Activated T-cell treated with anti-CD3 and anti-CD28 coated beads, Interleukin-2, amount 50 U/mL, for 48 hours (primary cell): ENCODE data around the gene CLIC4.
"Not testable (repeated sequence)": the region's sequence is repeated elsewhere in the genome, so short reads cannot be mapped to it uniquely, and the experiment has no call there.

Experiments
- DNase-seq, 2 experiments: peaks; one replicate each; pipeline ENCODE4 v3.0.0-alpha.2; 2020

Gene CLIC4

DNA sequence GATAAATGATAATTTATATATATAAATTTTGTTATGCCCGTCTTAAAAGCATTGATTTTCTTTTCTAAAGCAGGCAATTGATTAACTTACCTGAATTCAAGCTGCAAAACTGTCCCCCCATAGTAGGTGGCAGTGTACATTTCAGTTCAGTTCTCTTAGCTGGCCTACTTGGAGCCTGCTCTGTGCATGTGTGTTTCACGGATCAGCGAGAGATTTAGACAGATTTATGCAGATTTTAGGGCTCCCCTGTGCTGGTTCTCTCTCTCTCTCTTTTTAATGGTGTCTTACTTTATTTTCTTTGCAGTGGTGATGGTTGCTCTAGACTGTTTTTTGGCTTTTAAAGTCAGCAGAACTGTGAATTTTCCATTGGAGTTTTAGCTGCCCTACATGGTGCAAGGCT, 30.7 kb downstream of the CLIC4 start:
- no peak for DNase-seq

DNA sequence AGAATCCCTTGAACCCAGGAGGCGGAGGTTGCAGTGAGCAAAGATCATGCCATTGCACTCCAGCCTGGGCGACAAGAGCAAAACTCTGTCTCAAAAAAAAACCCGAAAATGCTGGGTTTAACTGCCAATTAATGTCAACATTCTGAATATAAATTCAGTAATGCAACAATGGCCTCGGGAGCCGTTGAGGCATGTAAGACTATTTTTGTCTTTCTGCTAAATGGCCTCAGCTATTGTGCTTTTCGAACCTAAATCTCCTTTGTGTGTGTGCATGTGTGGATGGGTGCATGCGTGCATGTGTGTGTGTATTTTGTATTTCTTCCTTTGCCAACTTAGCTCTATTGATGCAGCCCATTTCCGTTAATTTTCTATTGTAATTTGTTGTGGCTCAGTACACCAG, 31.6 kb downstream of the CLIC4 start:
- DNase-seq, result no peak

DNA sequence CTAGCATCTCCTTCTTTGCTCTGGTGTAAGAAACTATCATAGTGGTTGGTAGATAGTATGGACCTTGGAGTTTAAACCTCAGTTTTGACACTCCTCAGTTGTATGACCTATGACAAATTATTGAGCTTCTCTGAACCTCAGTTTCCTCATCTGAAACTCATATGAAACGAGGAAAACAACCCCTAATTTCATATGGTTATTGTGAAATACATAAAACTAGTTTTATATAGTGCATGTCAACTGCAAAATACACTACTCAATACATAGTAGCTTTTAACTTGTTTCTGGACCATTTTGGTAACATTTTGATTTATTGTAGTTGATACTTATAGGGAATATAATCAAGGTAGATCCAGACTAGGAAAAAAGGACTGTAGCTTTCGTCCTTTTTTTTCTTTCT, 32.9 kb downstream of the CLIC4 start:
- no peak for DNase-seq

DNA sequence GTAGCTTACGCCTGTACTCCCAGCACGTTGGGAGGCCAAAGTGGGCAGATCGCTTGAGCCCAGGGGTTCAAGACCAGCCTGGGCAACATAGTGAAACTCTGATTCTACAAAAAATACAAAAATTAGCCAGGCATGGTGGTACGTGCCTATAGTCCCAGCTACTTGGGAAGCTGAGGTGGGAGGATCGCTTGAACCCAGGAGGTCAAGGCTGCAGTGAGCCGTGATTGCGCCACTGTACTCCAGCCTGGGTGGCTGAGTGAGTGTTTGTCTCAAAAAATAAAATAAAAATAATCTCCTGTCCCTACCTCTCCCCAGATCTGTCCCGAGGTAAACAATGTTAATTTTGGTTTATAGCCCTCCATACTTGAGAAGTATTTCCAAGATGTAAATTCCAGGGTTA, 34.0 kb downstream of the CLIC4 start:
- DNase-seq, result not testable (repeated sequence)

DNA sequence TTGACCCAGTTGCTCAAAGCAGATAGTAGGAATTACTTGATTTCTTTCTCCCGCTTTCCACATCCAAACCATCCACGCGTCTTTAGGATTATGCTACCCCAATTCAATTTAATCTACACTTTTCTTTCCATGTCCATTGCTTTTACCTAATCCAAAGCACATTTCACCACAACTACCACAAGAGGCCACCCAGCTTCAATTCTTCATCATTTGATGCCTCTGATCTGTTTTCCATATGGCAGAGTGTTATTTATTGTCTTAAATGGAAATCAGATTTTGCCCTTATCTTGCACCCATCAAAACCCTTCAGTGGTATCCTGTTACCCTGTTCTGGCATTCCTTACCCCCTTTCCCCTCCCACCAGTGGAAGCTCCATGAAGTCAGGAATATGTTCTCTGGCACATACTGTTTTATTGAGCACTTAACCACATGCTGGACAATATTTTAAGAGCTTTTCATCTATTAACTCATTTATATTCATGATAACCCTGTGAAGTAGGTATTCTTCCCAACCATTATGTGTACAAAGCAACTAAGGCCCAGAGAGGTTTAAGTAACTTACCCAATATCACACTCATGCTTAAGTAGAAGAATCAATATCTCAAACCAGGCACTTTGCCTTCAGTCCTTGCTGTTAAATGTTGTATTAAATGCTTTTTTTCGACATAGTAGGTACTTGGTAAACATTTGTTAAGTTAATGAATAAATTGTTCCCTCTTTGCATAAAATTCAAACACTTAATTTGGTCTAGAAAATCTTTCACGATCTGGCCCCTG, 34.6 kb downstream of the CLIC4 start:
- DNase-seq, result no peak

DNA sequence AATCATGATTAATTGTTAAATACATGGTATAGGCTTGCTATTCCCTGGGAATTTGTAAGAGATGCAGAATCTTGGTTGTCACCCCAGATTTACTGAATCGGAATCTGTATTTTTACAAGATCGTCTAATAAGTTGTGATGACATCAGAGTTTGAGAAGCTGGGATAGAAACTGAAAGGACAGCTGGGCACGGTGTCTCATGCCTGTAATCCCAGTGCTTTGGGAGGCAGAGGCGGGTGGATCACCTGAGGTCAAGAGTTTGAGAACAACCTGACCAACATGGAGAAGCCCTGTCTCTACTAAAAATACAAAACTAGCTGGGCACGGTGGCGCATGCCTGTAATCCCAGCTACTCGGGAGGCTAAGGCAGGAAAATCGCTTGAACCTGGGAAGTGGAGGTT, 35.4 kb downstream of the CLIC4 start:
- not testable (repeated sequence) for DNase-seq

DNA sequence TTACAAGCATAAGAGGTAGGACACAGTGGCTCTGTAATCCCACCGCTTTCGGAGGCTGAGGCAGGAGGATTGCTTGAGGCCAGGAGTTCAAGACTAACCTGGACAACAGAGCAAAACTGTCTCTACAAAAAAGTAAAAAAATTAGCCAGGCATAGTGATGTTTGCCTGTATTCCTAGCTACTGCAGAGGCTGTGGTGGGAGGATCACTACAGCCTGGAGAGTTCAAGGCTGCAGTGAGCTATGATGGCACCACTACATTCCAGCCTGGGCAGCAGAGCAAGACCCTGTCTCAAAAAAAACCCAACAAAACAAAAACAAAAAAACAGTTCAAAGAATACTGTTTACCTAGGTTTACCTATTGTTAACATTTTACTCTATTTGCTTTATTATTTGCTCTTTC, 37.4 kb downstream of the CLIC4 start:
- no peak for DNase-seq

DNA sequence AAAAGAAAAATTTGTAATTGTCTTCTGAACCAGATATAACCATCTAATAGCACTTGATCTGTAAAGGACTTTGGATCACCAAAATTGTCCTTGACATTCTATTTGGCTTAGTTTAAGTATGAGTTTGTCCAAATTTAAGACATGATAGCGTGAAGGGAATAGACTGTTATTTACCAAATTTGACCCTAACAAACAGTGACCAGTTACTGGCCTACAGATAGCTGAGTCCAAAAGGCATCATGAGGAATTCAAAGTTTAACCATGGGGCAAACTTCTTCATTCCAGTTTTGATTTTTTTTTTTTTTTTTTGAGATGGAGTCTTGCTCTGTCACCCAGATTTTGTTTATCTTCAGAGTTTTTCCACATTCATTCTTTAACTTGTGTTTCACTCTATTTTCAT, 38.5 kb downstream of the CLIC4 start:
- no peak for DNase-seq

DNA sequence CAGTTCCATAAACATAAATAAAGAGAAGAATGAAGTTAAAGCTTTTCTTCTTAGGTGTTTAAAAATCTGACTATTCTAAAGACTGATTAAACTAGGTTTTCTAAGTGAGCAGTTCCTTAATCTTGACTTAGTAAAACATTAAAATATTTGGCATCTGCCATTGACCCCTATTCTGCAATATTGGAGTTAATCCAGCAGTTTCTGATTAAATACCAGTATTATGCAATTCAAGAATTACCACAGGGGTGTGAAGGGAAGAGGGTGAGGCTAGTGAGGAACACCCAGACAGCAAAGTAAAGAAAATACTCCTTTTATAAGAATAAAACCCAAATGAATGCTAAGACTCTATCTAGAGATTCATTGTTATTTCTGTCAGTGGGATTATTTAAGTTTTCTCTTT, 40.9 kb downstream of the CLIC4 start:
- no peak for DNase-seq

DNA sequence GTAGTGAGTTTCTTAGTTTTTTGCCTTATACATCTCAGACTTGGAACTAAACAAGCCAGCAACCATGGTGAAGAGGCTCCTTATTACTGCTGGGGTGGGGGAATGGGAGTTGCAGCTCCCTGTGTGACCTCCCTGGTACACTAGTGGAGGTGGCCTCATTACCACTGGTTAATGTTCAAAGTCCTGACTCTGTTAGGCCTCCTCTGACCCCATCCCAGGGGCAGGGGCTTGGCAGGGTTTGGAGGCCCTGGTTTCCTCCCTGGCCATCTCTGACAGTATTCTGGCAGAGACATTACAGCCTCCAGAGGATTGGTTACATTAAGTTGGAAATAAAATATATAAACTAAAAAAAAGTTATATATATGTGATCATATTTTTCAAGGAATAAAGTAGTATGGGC, 45.2 kb downstream of the CLIC4 start:
- DNase-seq, result no peak

DNA sequence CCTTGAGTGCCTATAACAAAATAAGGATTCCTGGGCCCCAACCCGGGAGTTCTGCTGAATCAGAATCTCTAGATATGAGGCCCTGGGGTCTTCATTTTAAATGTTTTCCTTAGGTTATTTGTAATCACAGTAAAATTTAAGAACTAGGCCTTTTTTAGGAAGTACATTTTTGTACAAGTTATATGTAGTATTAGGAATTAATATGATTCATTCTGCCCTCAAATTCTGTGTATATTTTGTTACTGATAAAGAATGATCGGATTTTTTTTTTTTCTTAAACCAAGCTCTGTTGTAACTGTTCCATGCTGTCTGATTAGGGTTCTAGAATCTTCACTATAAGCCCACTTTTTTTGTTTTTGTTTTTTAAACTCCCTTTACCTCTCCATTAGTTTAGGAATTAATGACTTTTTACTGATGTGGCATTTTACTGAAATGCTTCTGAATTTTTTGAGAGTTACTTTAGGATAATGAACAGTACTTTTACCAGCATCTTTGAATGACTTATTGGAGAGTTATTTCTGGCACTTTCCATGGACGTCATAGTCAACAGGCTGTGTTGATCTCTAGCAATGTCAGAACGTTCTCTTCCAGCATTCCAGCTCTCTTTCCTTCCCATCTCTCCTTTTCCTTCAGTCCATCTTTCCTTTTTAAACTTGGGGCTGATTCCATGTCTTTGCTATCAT, 48.3 kb downstream of the CLIC4 start:
- no peak for DNase-seq

DNA sequence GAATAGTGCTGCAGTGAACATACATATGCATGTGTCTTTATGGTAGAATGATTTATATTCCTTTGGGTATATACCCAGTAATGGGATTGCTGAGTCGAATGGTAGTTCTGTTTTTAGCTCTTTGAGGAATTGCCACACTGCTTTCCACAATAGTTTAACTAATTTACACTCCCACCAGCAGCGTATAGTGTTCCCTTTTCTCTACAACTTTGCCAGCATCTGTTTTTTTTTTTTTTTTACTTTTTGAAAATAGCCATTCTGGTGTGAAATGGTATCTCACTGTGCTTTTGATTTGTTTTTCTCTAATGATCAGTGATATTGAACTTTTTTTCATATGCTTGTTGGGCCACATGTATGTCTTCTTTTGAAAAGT, 48.9 kb downstream of the CLIC4 start:
- DNase-seq, result not testable (repeated sequence)

DNA sequence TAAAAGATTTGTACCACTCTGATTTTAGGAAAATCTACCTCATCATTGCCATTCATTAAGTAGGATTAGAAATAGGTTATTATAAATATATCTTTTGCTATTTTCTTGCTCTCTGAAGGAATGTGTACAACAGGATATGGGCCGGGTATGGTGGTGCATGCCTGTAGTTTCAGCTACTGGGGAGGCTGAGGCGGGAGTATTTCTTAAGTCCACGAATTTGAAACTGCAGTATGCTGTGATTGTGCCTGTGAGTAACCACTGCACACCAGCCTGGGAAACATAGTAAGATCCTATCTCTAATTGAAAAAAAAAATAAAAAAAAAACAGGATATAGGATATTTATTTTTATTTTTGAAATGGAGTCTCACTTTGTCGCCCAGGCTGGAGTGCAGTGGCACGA, 50.0 kb downstream of the CLIC4 start:
- no peak for DNase-seq

DNA sequence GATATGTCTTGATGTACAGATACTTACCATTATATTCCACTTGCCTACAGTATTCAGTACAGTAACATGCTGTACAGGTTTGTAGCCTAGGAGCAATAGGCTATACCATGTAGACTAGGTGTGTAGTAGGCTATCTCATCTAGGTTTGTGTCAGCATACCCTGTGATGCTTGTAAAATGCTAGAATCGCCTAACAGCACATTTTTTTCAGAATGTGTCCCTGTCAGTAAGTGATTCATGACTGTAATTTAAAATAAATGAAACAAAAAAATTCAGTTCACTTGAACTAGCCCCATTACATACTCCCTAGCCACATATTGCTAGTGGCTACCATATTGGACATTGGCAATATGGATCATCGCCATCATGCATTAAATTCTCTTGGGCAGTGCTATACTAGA, 51.3 kb downstream of the CLIC4 start:
- no peak for DNase-seq

DNA sequence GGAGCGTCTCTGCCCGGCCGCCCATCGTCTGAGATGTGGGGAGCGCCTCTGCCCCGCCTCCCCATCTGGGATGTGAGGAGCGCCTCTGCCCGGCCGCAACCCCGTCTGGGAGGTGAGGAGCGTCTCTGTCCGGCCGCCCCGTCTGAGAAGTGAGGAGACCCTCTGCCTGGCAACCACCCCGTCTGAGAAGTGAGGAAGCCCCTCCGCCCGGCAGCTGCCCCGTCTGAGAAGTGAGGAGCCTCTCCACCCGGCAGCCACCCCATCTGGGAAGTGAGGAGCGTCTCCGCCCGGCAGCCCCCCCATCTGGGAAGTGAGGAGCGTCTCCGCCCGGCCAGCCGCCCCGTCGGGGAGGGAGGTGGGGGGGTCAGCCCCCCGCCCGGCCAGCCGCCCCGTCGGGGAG, 54.0 kb downstream of the CLIC4 start:
- DNase-seq, result not testable (repeated sequence)

DNA sequence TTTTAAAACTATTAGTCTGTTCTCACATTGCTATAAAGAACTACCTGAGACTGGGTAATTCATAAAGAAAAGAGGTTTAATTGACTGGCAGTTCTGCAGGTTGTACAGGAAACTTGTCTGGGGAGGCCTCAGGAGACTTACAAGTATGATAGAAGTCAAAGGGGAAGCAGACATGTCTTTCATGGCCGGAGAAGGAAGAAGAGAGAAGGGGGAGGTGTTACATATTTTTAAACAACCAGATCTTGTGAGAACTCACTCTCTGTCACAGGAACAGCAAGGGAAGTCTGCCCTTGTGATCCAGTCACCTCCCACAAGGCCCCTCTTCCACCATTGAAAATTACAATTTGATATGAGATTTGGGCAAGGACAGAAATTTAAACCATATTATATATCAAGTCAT, 55.9 kb downstream of the CLIC4 start:
- no peak for DNase-seq

DNA sequence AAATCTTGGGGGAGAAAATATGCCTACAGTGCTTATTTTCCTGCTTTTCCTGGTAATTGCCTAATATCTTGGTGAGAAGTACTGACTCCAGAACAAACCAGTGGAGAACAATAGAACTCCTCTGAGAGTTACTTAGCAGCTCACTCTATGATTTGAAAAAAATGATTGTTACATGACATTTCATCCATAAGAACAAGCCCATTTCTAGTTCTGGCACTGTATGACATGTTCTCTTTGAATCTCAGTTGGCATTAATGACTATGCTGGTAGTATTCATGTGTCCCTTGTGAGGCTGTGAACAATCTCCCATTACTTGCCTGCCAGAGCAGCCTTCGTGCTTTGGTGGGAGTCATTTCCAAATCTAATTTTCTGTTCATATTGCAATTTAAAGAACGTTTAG, 58.0 kb downstream of the CLIC4 start:
- DNase-seq, result no peak

DNA sequence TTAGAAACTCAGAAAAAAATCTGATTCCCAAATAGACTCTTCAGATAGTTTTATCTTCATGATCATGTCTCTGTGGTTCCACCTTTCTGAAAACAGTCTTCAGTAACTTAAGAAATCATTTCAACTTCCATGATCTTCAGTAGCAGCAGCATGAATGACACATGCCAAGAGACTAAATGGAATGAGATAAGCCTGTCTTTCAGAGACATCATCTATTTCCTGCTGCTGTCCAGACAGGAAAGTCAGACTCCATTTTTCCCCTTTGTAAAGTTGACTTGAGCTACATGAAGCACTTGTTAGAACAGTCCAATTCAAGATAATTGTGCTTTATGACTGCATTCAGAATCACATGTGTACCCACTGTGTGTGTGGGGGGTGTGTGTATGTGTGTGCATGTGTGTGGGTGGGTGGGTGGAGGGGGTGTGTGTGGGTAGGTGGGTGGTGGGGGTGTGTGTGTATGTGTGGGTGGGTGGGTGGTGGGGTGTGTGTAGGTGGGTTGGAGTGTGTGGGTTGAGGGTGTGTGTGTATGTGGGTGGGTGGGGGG, 58.8 kb downstream of the CLIC4 start:
- DNase-seq, result no peak

DNA sequence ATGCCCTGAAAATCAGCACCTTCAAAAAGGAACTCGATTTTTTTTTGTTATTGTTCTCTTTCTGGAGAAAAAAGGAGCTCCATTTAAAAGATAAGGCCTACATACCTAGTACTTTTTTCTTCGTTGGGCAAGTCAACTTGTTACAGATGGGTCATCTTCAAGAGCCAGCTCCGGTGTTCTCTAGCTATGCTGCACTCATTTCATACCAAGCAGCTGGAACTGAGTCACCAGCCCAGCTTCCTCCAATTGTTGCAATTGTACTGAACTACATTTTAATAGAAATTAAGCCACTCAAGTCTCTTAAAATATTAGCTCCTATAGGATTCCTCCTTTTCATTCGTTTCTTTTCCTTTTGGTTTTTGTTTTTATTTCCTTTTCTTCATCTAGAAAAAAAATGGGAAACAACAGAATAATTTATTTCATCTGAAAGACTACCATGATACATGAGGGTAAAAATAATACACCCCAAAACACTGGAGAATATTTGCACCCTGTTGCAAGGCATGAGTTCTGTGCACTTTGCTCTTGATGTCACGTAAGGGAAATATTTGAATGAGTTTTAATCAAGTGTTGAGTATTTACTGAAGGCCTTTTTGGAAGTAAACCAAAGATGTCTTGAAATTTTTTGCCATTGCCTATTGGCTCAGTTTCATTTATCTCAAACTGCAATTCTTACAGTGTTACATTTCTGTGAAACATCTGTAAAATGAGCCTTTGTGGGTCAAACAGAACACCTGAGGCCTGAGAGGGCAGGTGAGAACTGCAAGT, 60.5 kb downstream of the CLIC4 start:
- no peak for DNase-seq

DNA sequence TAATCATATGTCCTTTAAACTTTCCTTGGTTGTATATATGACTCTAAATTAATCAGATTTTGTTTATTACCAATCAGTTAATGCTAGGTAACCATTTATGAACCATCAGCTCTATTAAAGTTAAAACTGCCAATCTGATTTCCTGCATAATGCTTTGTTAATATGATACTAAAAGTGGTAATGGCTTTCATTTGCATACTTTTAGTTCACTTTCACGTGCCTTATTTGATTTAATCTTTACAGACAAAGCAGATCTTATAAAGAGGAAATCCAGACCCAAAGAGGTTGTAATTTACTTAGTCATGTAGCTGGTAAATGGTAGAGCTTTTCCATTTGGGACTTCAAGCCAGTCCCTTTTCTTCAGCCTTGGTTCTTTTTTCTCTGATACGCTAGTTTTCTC, 61.3 kb downstream of the CLIC4 start:
- DNase-seq, result no peak

DNA sequence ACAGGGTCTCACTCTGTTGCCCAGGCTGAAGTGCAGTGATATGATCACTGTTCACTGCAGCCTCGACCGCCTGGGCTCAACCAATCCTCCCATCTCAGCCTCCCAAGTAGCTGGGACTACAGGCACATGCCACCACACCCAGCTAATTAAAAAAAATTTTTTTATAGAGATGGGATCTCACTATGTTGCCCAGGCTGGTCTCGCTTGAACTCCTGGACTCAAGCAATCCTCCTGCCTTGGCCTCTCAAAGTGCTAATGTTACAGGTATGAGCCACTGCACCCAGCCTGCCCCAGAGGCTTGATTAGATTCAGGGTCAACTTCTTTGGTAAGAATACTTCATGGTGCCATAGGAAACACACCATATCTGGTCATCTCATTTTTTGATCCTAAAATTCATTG, 66.2 kb downstream of the CLIC4 start:
- DNase-seq, result not testable (repeated sequence)

DNA sequence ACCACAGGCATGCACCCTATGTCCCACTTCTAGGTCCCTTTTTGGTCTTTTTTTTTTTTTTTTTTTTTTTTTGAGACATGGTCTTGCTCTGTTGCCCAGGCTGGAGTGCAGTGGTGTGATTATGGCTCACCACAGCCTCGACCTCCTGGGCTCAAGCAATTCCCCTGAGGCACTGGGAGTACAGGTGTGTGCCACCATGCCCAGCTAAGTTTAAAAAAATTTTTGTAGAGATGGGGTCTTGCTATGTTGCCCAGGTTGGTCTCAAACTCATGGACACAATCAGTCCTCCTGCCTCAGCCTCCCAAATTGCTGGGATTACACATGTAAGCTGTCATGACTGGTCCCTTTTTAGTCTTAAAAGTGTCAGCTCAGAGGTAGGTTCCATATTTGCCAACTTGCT, 75.0 kb downstream of the CLIC4 start:
- not testable (repeated sequence) for DNase-seq

DNA sequence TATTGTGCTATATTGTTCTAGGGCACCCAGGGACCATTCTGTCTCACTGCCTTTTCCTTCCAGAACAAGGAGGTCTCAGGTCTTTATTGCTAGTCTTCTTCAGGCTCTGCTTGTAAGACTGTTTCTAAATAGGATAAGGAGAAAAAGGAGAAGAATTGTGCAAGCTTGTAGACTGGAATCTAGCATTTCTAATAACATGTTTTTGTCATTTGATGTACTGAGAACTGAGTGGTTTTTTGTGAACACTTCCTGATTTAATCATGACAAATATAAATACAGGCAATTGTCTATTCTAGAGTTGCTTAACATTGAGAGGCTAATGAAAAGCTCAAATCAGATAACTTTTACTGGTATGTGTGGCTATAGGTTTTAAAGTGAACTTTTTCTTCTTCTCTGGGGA, 77.6 kb downstream of the CLIC4 start:
- no peak for DNase-seq

DNA sequence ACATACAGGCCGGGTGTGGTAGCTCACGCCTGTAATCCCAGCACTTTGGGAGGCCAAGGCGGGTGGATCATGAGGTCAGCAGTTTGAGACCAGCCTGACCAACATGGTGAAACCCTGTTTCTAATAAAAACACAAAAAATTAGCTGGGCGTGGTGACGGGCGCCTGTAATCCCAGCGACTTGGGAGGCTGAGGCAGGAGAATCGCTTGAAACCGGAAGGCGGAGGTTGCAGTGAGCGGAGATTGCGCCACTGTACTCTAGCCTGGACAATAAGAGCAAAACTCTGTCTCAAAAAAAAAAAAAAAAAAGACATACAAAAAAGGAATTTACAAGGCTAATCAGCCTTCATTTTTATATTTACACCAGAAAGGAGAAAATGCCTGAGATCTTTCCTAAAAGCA, 78.2 kb downstream of the CLIC4 start:
- DNase-seq, result not testable (repeated sequence)
